Peyer's patch (tissue), 4 donors: ENCODE data around the gene RUBCN. TPM values are rescaled to one million over a fixed set of nuclear protein-coding genes. Genes with fewer than 3 reads are reported as not detected.

Experiments
- DNase-seq, 3 donors: peaks; one replicate each; pipeline ENCODE4 v3.0.0-alpha.2; 2017 to 2019
- H3K27ac ChIP-seq, 4 donors: fragments of 200-600 bp; sonication (generic); one replicate each; pipeline ENCODE4 v1.5.1; 2016 to 2019
- H3K27me3 ChIP-seq, 2 donors: fragments of 200-600 bp; sonication (generic); one replicate each; pipeline ENCODE4 v1.5.1; 2019
- H3K36me3 ChIP-seq, 3 donors: fragments of 200-600 bp; sonication (generic); one replicate each; pipeline ENCODE4 v1.5.1; 2016 to 2019
- H3K4me1 ChIP-seq, 4 donors: fragments of 200-600 bp; sonication (generic); one replicate each; pipeline ENCODE4 v1.5.1; 2016 to 2019
- H3K4me3 ChIP-seq, 4 donors: fragments of 200-600 bp; sonication (generic); 1 replicate in 3 of 4; 2 replicates in 1 of 4; pipeline ENCODE4 v1.5.1; 2016 to 2019; ENCODE audit warnings: mild to moderate bottlenecking in 1 of 4
- H3K9me3 ChIP-seq, 4 donors: fragments of 200-600 bp; sonication (generic); one replicate each; pipeline ENCODE4 v1.5.1; 2016 to 2019; ENCODE audit warnings: mild to moderate bottlenecking in 1 of 4
- CTCF ChIP-seq, 6 experiments: fragments of 450-650 bp in 4 of 6; fragments of 200-600 bp in 2 of 6; sonication (generic) in 1 of 6; IDR thresholded peaks; one replicate each; pipeline ENCODE4 v1.5.1; 2017 to 2019; ENCODE audit warnings: antibody characterized with exemption in 6 of 6, mild to moderate bottlenecking in 3 of 6, moderate library complexity in 1 of 6
- POLR2A ChIP-seq, 2 donors: fragments of 450-650 bp; IDR thresholded peaks; one replicate each; pipeline ENCODE4 v1.5.1; 2017; ENCODE audit warnings: antibody characterized with exemption in 2 of 2, mild to moderate bottlenecking in 2 of 2, moderate library complexity in 2 of 2
- total RNA-seq, 4 donors: library from RNA; depleted of rRNA; stranded (reverse); fragments of >200 nt; gene quantifications; one replicate each; pipeline ENCODE4 v1.1.0, GENCODE V29; 2016

RUBCN gene
- total RNA-seq, 4 donors from 2014 or later = 45.4 to 113 (median 48.2) TPM

- H3K4me1 ChIP-seq = no peaks in the 10 kb centered on the region
- TF ChIP-seq POLR2A (IDR thresholded peaks at IDR 0.05) = no peak
- no peak for TF ChIP-seq CTCF (IDR thresholded peaks at IDR 0.05)
- H3K9me3 ChIP-seq = no peaks in the 10 kb centered on the region
- H3K27me3 ChIP-seq = no peaks in the 10 kb centered on the region
- no peak overlapping the region for H3K4me3 ChIP-seq
- no peak for DNase-seq
- H3K36me3 ChIP-seq = peaks cover 0 to 81% (median 0%) of the 10 kb centered on the region in 3 donors
- H3K27ac ChIP-seq = no peak overlapping the region
Measured at GRCh38 chr3:197694251-197694650, 42.5 kb downstream of the RUBCN start.

GRCh38 chr3:197692641-197693040 is 44.1 kb downstream of the RUBCN start:
- Histone ChIP-seq H3K27me3 (no peaks in the 10 kb centered on the region), H3K9me3 (no peaks in the 10 kb centered on the region), H3K36me3 (peaks cover 0 to 74% (median 0%) of the 10 kb centered on the region in 3 donors), H3K27ac (no peak overlapping the region), H3K4me3 (no peak overlapping the region), H3K4me1 (no peaks in the 10 kb centered on the region)
- no peak for TF ChIP-seq CTCF (IDR thresholded peaks at IDR 0.05)
- no peak for TF ChIP-seq POLR2A (IDR thresholded peaks at IDR 0.05)
- DNase-seq = no peak

DNA sequence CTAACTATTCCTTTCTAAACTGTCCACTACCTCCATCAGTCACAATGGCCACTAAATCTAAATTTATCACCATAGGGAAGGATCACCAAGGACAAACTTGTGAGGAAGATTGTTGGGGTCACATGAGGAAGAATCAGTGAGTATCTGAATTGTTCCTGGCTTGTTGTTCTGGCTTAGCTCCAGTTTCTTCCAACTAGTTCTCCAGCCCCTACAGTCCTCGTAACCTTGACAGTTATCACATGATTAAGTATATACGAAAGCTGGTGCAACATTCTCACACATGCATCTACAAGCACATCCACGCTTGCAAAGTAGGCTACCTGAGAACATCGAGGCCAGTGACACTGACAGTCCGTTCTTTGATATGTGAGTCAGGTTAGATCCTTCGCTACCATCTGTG is 46.0 kb downstream of the RUBCN start:
- Histone ChIP-seq H3K27me3 (no peaks in the 10 kb centered on the region), H3K4me1 (no peaks in the 10 kb centered on the region), H3K4me3 (no peak overlapping the region), H3K9me3 (no peaks in the 10 kb centered on the region), H3K36me3 (peaks cover 0 to 64% (median 0%) of the 10 kb centered on the region in 3 donors), H3K27ac (no peak overlapping the region)
- DNase-seq = no peak
- TF ChIP-seq POLR2A (IDR thresholded peaks at IDR 0.05) = no peak
- TF ChIP-seq CTCF (IDR thresholded peaks at IDR 0.05) = no peak

GRCh38 chr3:197687570-197687969 is 49.1 kb downstream of the RUBCN start:
- Histone ChIP-seq H3K4me1 (no peaks in the 10 kb centered on the region), H3K36me3 (peaks cover 0 to 50% (median 0%) of the 10 kb centered on the region in 3 donors), H3K27ac (no peak overlapping the region), H3K27me3 (no peaks in the 10 kb centered on the region), H3K9me3 (no peaks in the 10 kb centered on the region), H3K4me3 (no peak overlapping the region)
- DNase-seq = no peak
- no peak for TF ChIP-seq POLR2A (IDR thresholded peaks at IDR 0.05)
- TF ChIP-seq CTCF (IDR thresholded peaks at IDR 0.05) = no peak

DNA sequence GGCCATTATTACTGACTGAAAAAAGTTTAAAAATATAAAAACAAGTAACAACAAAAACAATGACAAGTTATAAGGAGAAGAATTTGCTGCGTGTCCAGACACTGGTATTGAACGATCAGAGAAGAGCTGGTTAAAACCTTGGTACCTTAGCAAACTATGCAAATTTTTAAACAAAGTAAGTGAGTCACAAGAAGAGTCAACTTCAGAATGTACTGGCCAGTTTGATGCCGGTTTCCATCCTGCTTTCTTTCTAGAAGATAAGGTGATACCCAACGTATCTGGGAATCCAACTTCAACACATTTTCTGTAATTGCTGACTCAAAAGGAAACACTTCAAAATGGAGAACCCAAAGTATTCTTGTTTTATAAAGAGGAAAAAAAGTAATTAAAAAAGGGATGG is 49.8 kb downstream of the RUBCN start:
- TF ChIP-seq POLR2A (IDR thresholded peaks at IDR 0.05) (no peak), CTCF (IDR thresholded peaks at IDR 0.05) (no peak)
- H3K36me3 ChIP-seq = peaks cover 0 to 50% (median 0%) of the 10 kb centered on the region in 3 donors
- DNase-seq = no peak
- H3K27ac ChIP-seq = no peak overlapping the region
- no peak overlapping the region for H3K4me3 ChIP-seq
- no peaks in the 10 kb centered on the region for H3K27me3 ChIP-seq
- no peaks in the 10 kb centered on the region for H3K4me1 ChIP-seq
- H3K9me3 ChIP-seq = no peaks in the 10 kb centered on the region

DNA sequence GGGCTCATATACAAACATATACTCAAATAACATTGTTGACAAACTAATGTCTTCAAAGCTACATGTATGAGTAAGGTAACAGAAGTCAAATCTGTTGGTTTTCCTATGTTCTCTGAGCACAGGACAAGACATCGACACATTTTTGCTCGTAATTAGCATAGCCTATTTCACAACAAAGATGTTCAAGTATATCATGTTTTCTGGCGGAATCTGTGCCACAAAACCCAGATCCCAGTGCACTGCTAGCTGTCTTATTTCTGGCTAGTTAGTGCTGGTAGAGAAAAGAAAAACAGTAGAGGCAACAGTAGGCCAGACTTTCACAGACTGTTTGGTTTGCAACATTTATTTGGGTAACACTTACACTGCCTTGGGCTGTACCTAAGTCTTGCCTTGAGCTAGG is 51.2 kb downstream of the RUBCN start:
- Histone ChIP-seq H3K36me3 (peaks cover 0 to 57% (median 0%) of the 10 kb centered on the region in 3 donors), H3K4me3 (no peak overlapping the region), H3K27me3 (no peaks in the 10 kb centered on the region), H3K9me3 (no peaks in the 10 kb centered on the region), H3K4me1 (no peaks in the 10 kb centered on the region), H3K27ac (no peak overlapping the region)
- no peak for TF ChIP-seq CTCF (IDR thresholded peaks at IDR 0.05)
- TF ChIP-seq POLR2A (IDR thresholded peaks at IDR 0.05) = no peak
- DNase-seq = no peak
